ENCODE data around the gene TRAPPC10. TPM values are rescaled to one million over a fixed set of nuclear protein-coding genes. Genes with fewer than 3 reads are reported as not detected.
"Not testable (repeated sequence)": the region's sequence is repeated elsewhere in the genome, so short reads cannot be mapped to it uniquely, and the experiment has no call there.

The TRAPPC10 gene
- total RNA-seq, 1 experiment from 2014 or later, result 32.9 TPM

GRCh38 chr21:44155231-44155993 is 143.3 kb downstream of the TRAPPC10 start:
- not testable (repeated sequence) for H3K4me2 ChIP-seq (ENCODE audit: insufficient read depth, insufficient read length, low read length); H2BK120ac ChIP-seq (ENCODE audit: low read depth, low read length, poor library complexity, severe bottlenecking); H2BK20ac ChIP-seq (ENCODE audit: low read depth, low read length, poor library complexity, severe bottlenecking); H2AFZ ChIP-seq (ENCODE audit: low read length); H3K9ac ChIP-seq (ENCODE audit: extremely low read depth, insufficient read length, low read length); H3K9me3 Mint-ChIP-seq; H3K27ac ChIP-seq (ENCODE audit: insufficient read length, low read depth, low read length); H3K14ac ChIP-seq (ENCODE audit: insufficient read depth, low read length); H3K4me1 ChIP-seq (ENCODE audit: insufficient read depth, low read length); H3K56ac ChIP-seq (ENCODE audit: insufficient read length, low read depth, low read length); H2BK12ac ChIP-seq (ENCODE audit: insufficient read length, low read depth, low read length); H3K9me3 ChIP-seq (ENCODE audit: control insufficient read depth, low read depth, low read length); H2BK15ac ChIP-seq (ENCODE audit: low read depth, low read length); H4K8ac ChIP-seq (replicated peaks; ENCODE audit: insufficient read length, low read depth, low read length); H3K23me2 ChIP-seq (ENCODE audit: insufficient read length, low read depth, low read length, poor library complexity, severe bottlenecking); H4K91ac ChIP-seq (ENCODE audit: insufficient read length, low read depth, low read length); H3K27ac Mint-ChIP-seq; H2BK5ac ChIP-seq (ENCODE audit: insufficient read length, low read length); H3T11ph ChIP-seq (ENCODE audit: low read length); H3K27me3 Mint-ChIP-seq (ENCODE audit: low read depth); H4K20me1 ChIP-seq (ENCODE audit: control insufficient read depth, insufficient read depth, insufficient read length); H4K5ac ChIP-seq (ENCODE audit: insufficient read length, low read depth, low read length); H3K4me1 Mint-ChIP-seq; H3K36me3 Mint-ChIP-seq (ENCODE audit: insufficient read depth in 1 of 3, low read depth in 3 of 3); H3K79me1 ChIP-seq (ENCODE audit: insufficient read depth, low read depth, low read length, poor library complexity, severe bottlenecking); H2AK5ac ChIP-seq (ENCODE audit: insufficient read length, low read length); H3K4me3 Mint-ChIP-seq; H3K79me2 ChIP-seq (ENCODE audit: insufficient read depth, low read length); DNase-seq; H3K27me3 ChIP-seq (ENCODE audit: insufficient read depth, low read length); H3K4ac ChIP-seq (ENCODE audit: low read depth, low read length); H3K23ac ChIP-seq (ENCODE audit: insufficient read length, low read depth, low read length); H3K18ac ChIP-seq (ENCODE audit: insufficient read length, low read depth, low read length)
- no CpG with 5 or more reads among the region's 38 CpGs for WGBS (ENCODE audit: extremely low coverage, insufficient read length, low lambda C conversion rate)

- not testable (repeated sequence) for H3K9ac ChIP-seq (ENCODE audit: extremely low read depth, insufficient read length, low read length); H3K27me3 ChIP-seq (ENCODE audit: insufficient read depth, low read length); H3K79me1 ChIP-seq (ENCODE audit: insufficient read depth, low read depth, low read length, poor library complexity, severe bottlenecking); H4K20me1 ChIP-seq (ENCODE audit: control insufficient read depth, insufficient read depth, insufficient read length); H3K56ac ChIP-seq (ENCODE audit: insufficient read length, low read depth, low read length); H4K91ac ChIP-seq (ENCODE audit: insufficient read length, low read depth, low read length); H3K27me3 Mint-ChIP-seq (ENCODE audit: low read depth); H3K4me3 Mint-ChIP-seq; H2BK15ac ChIP-seq (ENCODE audit: low read depth, low read length); H3K4ac ChIP-seq (ENCODE audit: low read depth, low read length); H3K27ac Mint-ChIP-seq; H3K23ac ChIP-seq (ENCODE audit: insufficient read length, low read depth, low read length); H2BK120ac ChIP-seq (ENCODE audit: low read depth, low read length, poor library complexity, severe bottlenecking); H3K18ac ChIP-seq (ENCODE audit: insufficient read length, low read depth, low read length); H2BK12ac ChIP-seq (ENCODE audit: insufficient read length, low read depth, low read length); H3K4me1 Mint-ChIP-seq; H3T11ph ChIP-seq (ENCODE audit: low read length); DNase-seq; H3K27ac ChIP-seq (ENCODE audit: insufficient read length, low read depth, low read length); H2BK5ac ChIP-seq (ENCODE audit: insufficient read length, low read length); H3K9me3 Mint-ChIP-seq; H3K36me3 Mint-ChIP-seq (ENCODE audit: insufficient read depth in 1 of 3, low read depth in 3 of 3); H2AK5ac ChIP-seq (ENCODE audit: insufficient read length, low read length); H3K79me2 ChIP-seq (ENCODE audit: insufficient read depth, low read length); H4K8ac ChIP-seq (replicated peaks; ENCODE audit: insufficient read length, low read depth, low read length); H4K5ac ChIP-seq (ENCODE audit: insufficient read length, low read depth, low read length); H3K4me1 ChIP-seq (ENCODE audit: insufficient read depth, low read length); H3K23me2 ChIP-seq (ENCODE audit: insufficient read length, low read depth, low read length, poor library complexity, severe bottlenecking); H2AFZ ChIP-seq (ENCODE audit: low read length); H3K14ac ChIP-seq (ENCODE audit: insufficient read depth, low read length); H3K9me3 ChIP-seq (ENCODE audit: control insufficient read depth, low read depth, low read length); H3K4me2 ChIP-seq (ENCODE audit: insufficient read depth, insufficient read length, low read length); H2BK20ac ChIP-seq (ENCODE audit: low read depth, low read length, poor library complexity, severe bottlenecking)
- WGBS (ENCODE audit: extremely low coverage, insufficient read length, low lambda C conversion rate), result no CpG with 5 or more reads among the region's 8 CpGs
These were observed 143.9 kb downstream of the TRAPPC10 start for GRCh38 chr21:44155994-44156380.

All from H9 (cell line).